T-helper 2 cell (primary cell): ENCODE measurements around the gene CDK14.

ENCODE experiments used
- DNase-seq, 5 experiments: peaks; one replicate each; pipeline versions ENCODE4 v3.0.0 to v3.0.0-alpha.2; 2012 to 2022

Gene CDK14

DNA sequence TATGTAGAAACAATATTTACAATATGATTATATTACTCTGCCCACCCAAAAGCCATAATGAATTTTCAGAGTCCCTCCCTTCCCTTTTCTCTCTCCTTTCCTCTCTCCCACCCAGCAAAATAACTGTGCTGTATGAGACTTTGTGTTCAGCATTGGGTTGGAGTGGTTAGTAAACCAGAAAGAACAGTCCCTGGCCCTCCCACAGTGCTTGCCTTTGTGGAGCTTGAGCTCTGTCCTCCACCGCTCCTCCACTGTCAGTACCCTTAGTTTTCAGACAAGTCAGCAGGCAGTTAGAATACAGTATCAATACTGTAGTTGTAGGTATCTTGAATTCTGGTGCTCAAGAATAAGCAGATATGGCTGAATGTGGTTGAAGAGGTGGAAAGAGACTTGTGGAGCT is 92.7 kb downstream of the CDK14 start:
- no peak for DNase-seq

- DNase-seq: no peak
Measured at GRCh38 chr7:90689260-90689659, 93.1 kb downstream of the CDK14 start.

DNA sequence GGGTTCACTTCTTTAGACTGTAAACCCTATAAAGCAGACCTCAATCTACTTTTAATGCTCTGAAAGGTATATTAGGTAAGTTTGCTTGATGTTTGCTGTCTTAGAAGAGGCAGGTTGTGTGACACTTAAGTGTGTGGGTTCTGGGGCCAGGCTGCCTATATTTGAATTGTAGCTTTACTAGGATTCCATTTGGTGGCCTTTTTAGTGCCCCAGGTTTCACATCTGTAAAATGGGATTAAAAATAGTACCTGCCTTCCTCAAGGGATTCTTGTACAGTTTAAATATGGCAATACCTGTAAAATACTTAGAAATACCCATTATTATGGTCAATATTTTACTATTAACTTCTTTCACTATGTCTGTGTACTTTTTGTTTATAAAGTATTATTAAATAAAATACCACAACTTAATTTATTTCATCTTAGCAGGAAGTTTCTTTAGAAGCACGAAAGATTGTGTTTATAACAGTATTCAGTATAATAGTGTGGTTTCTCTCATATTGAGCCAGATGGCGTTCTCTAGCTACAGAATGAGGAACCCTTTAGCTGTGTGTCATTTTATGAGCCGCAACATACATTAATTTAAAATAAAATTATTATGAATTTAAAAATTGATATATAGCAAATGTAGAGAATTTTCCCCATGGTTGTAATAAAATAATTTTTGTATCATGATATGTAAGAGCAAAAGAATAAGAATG is 94.2 kb downstream of the CDK14 start:
- DNase-seq: no peak

DNA sequence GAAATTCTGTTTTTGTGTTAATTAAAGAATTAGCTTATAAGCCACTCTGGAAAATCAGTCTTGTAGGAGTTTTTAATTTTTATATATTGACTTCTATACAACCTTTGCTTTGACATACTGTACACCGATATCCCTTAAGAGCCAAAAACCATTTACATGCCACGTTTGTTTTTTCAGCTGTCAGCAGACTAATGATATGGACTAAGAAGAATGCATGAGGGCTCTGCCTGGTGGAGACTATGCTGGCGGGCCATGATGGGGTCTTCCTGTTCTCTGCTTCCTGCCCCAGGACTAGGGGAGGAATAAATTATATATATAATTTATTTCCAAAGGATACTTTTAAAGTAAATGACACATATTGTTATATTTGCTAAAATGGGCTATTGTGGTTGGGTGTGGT is 96.3 kb downstream of the CDK14 start:
- no peak for DNase-seq

DNA sequence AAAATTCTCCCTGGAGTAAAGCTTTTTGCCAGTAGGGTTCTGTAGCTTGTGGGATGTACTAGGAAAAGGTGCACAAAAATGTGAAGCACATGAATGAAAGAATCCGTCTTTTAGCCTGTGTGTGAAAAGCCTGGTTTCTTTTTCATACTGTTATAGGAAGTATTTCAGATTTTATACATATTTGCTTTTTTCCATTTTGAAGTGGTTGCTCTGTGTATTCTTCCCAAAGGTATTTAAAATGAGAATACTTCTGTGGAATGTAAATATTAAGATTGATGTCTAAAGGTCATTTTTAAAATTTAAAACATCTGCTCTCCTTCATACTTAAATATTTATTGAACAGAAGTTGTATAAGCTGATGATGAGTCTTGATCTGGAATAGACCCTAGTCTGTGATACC is 96.8 kb downstream of the CDK14 start:
- no peak for DNase-seq

GRCh38 chr7:90693939-90694338 is 97.8 kb downstream of the CDK14 start:
- no peak for DNase-seq

GRCh38 chr7:90698616-90699015 is 102.5 kb downstream of the CDK14 start:
- DNase-seq: no peak

GRCh38 chr7:90701021-90701420 is 104.9 kb downstream of the CDK14 start:
- no peak for DNase-seq

DNA sequence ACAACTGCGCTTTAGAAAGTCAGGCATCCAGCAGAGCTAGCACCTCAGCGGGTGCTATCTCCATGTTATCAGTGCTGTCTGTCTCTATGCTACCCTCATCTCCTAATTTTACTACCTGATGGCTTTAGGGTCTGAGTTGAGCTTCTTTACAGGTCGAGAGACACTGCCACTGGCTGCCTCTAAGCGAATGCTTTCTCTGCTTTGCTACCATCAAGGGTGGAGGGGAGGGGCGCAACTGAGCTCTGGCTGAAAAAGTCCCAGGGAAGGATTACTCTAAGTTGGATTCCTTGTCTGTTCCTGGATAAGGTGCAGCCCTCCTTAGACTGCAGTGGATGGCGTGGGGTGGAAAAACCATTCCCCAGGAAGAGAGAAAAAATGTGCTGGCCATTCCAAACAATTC is 105.7 kb downstream of the CDK14 start:
- no peak for DNase-seq

- DNase-seq: no peak
Measured at GRCh38 chr7:90705391-90706071, 109.4 kb downstream of the CDK14 start.

DNA sequence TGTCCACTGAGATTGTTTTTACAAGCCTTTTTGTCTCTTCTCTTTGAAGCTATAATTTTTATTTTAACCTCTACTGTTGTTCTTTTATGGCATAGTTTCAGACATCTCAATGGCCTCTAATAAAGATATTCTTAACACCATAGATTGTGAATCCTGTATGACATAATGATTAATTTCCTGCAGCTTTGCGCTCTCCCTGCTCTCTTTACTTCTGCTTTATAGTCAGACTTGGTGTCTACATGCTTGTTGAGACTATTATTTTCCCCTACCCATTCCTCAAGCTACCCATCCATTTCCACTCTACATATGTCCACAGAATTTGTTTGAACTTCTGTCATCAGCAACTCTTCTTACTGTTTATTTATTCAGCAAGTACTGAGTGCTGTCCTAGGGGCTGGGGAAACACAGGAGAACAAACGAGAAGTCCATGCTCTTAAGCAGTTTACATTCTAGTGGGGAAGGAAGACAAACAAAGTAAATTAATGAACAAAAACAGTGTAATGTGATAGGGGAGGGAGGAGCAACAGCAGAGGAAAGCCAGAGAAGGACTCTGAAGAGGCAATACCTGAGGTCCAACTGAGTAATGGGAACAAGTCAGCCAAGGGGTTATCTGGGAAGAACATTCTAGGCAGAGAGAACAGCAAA is 110.1 kb downstream of the CDK14 start:
- DNase-seq: no peak

GRCh38 chr7:90708841-90709317 is 112.8 kb downstream of the CDK14 start:
- peak in 1 of 5 experiments; percentile 37 for DNase-seq

DNA sequence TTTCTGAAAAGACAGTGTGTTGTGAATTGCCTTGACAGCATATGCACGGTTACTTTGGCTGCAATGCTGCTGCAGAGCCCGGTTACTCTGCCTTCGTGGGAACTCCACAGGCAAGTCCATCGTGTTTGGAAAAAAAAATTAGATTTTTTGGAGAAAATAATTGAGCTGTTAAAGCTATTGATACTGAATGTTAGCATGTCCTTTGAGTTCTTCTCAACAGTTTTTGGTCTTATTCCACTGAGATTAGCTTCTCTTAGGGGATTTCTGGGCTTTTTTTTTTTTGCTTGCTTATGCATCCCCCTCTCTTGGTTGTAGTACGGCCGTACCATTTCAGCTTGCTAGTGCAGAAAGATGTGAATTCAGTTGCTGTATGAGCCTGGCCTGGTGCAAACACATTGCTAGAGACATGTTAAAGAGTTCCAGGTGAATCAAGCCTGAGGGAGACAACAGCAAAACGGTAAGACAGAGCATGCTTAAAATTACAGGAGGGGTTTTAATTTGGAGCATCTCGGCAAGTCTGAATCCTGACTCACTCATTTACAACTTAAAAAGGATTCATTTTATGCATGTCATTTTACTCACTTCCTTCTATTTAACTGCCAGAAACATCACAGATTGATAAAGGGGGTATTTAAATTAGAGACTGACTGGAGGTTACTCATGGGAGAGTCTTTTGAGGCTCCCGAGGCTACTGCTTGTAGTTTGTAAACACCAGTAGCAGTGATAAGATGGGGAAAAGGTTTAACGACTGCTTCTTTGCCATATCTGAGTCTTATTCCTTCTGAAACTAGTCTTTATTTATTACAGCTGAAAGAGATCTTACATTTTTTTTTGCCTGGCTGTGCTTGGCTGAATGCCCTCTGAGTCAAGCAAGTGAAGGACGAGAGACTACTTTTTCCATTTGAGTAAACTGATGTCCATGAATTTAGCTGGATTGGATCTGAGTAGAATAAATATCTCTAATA is 113.7 kb downstream of the CDK14 start:
- no peak for DNase-seq

DNA sequence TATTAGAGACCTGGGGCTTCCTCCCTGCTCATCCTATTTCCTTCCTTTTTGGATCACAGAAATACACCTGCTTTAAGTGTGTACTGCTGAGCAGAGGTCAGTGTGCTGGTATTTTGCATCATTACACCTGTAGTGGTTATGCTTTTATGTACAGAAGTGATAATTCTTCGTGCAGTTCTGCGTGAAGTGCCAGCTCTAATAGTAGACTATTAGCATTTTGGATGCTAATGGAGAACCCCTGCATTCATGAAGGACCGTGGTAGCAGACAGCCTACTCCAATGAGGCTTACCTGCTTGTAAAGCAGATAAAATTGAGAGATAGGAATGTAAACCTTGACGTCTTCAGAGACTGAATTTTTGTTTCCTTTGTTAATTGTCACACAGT is 114.3 kb downstream of the CDK14 start:
- no peak for DNase-seq

DNA sequence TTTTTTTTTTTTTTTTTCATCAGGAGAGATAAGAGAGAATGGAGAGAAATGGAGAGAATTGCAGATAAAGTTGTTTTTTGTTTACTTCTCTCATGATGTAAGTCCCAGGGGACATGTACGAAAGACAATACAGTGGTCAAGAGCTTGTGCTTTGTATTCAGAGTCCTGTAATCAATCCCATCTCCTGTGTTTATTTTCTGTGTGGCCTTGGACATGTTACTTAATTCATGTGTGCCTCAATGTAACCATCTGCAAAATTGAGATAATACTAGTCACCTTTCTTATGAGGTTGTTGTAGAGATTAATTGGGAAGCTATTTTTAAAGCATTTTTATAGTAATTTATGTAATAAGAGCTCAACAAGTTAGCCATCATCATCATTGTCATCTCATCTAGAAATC is 117.5 kb downstream of the CDK14 start:
- DNase-seq: no peak

DNA sequence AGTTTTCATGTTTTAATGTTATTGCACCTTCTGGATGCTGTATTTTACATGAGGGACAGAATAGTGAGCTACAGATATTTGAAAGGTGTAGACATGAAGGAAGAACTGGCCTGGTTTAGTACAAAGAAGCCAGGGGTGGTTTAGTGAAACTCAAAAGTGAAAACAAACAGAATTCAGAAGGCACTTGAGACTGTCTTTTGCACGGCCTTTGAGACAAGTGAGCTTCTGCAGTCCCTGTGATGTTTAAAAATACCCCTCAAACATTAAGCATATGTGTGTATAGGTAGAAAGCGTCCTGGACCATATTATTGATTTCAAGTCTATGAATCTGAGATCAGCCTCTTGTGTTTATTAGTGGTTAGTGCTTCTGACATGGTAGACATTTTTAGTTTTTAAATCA is 118.9 kb downstream of the CDK14 start:
- DNase-seq: no peak

DNA sequence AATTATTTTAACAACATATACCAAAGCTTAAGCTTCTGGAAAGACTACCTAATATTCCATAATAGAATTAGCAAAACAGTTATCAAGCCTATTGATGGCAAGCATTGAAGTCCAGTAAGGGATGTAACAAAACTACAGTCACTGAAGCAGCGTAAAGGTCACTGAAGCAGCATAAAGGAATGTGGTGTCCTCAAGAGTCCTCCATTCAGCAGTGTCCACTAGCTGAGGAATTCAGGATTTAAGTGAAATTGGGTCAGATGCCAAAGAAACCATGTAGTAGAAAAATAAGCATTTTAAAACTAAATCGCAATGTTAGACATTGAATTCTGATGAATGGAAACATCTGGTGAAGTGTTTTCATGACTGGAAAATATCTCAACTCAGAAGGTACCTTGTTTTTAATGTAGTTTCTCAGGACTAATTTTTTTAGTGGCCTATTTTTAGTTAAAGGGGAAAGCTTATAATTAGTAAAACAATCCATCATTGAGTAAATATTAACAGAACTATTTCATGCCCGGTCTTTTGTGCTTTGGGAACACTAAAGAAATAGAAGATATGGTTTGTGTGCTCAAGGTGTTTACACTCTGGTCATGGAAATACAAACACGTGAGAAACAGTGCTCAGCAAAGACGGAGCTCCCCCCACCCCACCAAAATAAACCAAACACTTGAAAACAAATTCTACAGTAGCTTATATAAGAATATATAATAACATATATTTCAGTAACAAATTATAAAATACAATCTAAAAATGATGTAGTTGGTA is 121.4 kb downstream of the CDK14 start:
- DNase-seq: no peak

DNA sequence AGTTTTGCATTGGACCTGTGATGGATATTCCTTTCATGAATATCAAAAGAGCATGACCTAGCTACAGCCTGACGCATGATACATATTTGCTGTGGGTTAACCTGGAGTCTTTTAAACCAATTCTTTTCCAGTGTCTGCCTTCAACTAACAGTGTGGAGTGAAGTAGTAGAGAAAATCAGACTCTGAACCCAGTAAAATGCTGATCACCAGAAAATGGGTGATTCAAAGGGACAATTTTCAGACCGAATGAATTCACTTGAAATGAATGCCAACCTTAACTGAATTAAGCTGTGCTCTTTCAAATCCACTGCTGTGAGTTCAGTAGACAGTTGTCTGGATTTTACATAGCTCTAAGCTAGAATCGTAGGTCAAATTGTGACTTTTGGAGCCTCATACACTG is 123.0 kb downstream of the CDK14 start:
- DNase-seq: no peak

DNA sequence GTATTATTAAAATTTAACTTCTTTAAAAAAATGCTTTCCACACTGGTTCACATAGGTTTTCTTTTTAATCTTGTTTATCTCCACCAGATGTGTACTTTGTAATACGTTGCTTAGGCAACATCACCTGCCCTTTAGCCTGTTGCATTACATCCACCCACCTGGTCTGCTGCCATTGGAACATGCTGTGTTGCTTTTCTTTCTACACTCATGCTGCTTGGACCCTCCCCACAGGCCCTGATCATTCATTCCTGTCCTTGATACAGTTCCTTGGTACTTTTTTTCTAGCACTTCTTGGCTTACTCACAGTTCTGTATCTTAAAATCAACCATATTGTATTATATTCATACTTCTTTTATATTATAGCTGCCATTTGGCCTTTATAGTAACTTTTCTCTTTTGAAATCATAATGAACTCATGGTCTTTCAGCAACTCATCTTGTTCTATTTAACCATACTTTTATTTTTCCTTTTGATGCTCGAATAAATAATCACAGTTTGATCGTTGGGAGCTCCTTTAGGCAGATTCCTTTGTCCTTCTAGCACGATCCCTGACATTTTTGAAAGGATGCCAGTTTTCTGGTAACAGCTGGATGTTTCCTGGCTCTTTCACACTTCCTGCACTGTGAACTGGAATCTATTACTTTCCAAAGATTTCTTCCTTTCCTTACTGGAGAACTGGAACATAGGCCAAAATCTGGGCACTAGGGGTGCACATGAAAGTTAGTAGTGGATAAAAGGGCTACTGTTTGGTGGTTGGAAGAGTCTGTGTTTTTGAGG is 125.1 kb downstream of the CDK14 start:
- no peak for DNase-seq

GRCh38 chr7:90721869-90722431 is 125.8 kb downstream of the CDK14 start:
- no peak for DNase-seq

GRCh38 chr7:90723233-90723632 is 127.1 kb downstream of the CDK14 start:
- no peak for DNase-seq
